SJCRH30 (cell line): Measurements from ENCODE around the gene ATP2C2. TPM values are rescaled to one million over a fixed set of nuclear protein-coding genes. Genes with fewer than 3 reads are reported as not detected.
A peak's percentile ranks its signal among the peaks of the same experiment; 100 is the strongest.

Experiments used
- DNase-seq, 2 experiments: peaks; one replicate each; pipeline ENCODE4 v3.0.0-alpha.2; 2015 to 2020
- H3K27ac ChIP-seq: fragments of 250-450 bp; sonication (Bioruptor Pico); 2 replicates; pipeline ENCODE4 v1.5.1; 2020; ENCODE audit warnings: mild to moderate bottlenecking, moderate library complexity
- H3K27me3 ChIP-seq: fragments of 250-450 bp; sonication (Bioruptor Pico); 2 replicates; pipeline ENCODE4 v1.5.1; 2020; ENCODE audit warnings: mild to moderate bottlenecking, moderate library complexity
- H3K36me3 ChIP-seq: fragments of 250-450 bp; sonication (Bioruptor Pico); 2 replicates; pipeline ENCODE4 v1.5.1; 2020; ENCODE audit warnings: mild to moderate bottlenecking, moderate library complexity
- H3K4me1 ChIP-seq: fragments of 250-450 bp; sonication (Bioruptor Pico); 2 replicates; pipeline ENCODE4 v1.5.1; 2020; ENCODE audit warnings: mild to moderate bottlenecking, moderate library complexity
- H3K4me3 ChIP-seq: fragments of 250-450 bp; sonication (Bioruptor Pico); 2 replicates; pipeline ENCODE4 v1.5.1; 2020; ENCODE audit warnings: mild to moderate bottlenecking, moderate library complexity
- H3K9me3 ChIP-seq: fragments of 250-450 bp; sonication (Bioruptor Pico); replicated peaks from 2 replicates; pipeline ENCODE4 v1.5.1; 2020; ENCODE audit warnings: mild to moderate bottlenecking, moderate library complexity
- total RNA-seq: library from RNA; depleted of rRNA; stranded (reverse); fragments of >200 nt; shearing (Covaris generic); gene quantifications from 2 replicates; pipeline ENCODE4 v1.2.3, GENCODE V29; 2014; rRNA removed

ATP2C2 gene
- total RNA-seq, 1 experiment from 2014 or later: 5.1 TPM

- DNase-seq: no peak
- Histone ChIP-seq H3K4me3 (no peak overlapping the region), H3K27me3 (no peaks in the 10 kb centered on the region), H3K27ac (no peak overlapping the region), H3K36me3 (no peaks in the 10 kb centered on the region), H3K9me3 (no peaks in the 10 kb centered on the region), H3K4me1 (peaks cover 4% of the 10 kb centered on the region; the same call in 1 of the 2 replicates)
Measured at GRCh38 chr16:84507011-84507982, 139.0 kb downstream of the ATP2C2 start.

DNA sequence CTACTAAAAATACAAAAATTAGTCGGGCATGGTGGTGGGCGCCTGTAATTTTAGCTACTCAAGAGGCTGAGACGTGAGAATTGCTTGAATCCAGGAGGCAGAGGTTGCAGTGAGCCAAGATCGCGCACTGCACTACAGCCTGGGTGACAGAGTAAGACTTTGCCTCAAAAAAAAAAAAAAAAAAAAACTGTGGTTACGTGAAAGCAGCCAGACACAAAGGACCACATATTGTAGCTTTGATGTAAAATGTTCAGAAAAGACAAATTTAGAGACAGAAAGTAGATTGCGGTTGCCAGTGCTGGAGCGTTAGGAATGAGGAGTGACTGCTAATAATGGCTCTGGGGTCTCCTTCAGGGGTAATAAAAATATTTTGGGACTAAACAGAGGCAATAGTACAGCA is 140.2 kb downstream of the ATP2C2 start:
- Histone ChIP-seq H3K36me3 (no peaks in the 10 kb centered on the region), H3K9me3 (no peaks in the 10 kb centered on the region), H3K27me3 (no peaks in the 10 kb centered on the region), H3K4me1 (peaks cover 6% of the 10 kb centered on the region; the same call in 1 of the 2 replicates), H3K4me3 (no peak overlapping the region), H3K27ac (no peak overlapping the region)
- no peak for DNase-seq

- Histone ChIP-seq H3K36me3 (no peaks in the 10 kb centered on the region), H3K4me3 (no peak overlapping the region), H3K4me1 (peaks cover 6% of the 10 kb centered on the region; the same call in 1 of the 2 replicates), H3K27me3 (no peaks in the 10 kb centered on the region), H3K27ac (no peak overlapping the region), H3K9me3 (no peaks in the 10 kb centered on the region)
- DNase-seq: no peak
Measured at GRCh38 chr16:84509032-84509950, 141.0 kb downstream of the ATP2C2 start.

GRCh38 chr16:84511180-84511800 is 143.0 kb downstream of the ATP2C2 start:
- H3K4me3 ChIP-seq: no peak overlapping the region
- H3K4me1 ChIP-seq: peaks cover 2% of the 10 kb centered on the region; the same call in 1 of the 2 replicates
- no peaks in the 10 kb centered on the region for H3K9me3 ChIP-seq
- DNase-seq: peak; percentile 34 to 78
- H3K27me3 ChIP-seq: no peaks in the 10 kb centered on the region
- H3K36me3 ChIP-seq: no peaks in the 10 kb centered on the region
- no peak overlapping the region for H3K27ac ChIP-seq

GRCh38 chr16:84511831-84512230 is 143.5 kb downstream of the ATP2C2 start:
- no peaks in the 10 kb centered on the region for H3K36me3 ChIP-seq
- H3K27ac ChIP-seq: no peak overlapping the region
- H3K27me3 ChIP-seq: no peaks in the 10 kb centered on the region
- no peak overlapping the region for H3K4me3 ChIP-seq
- no peak for DNase-seq
- no peaks in the 10 kb centered on the region for H3K9me3 ChIP-seq
- peaks cover 2% of the 10 kb centered on the region; the same call in 1 of the 2 replicates for H3K4me1 ChIP-seq

- Histone ChIP-seq H3K27me3 (no peaks in the 10 kb centered on the region), H3K27ac (no peak overlapping the region), H3K9me3 (no peaks in the 10 kb centered on the region), H3K4me3 (no peak overlapping the region), H3K4me1 (peaks cover 2% of the 10 kb centered on the region; the same call in 1 of the 2 replicates), H3K36me3 (no peaks in the 10 kb centered on the region)
- no peak for DNase-seq
Measured at GRCh38 chr16:84513123-84513522, 144.8 kb downstream of the ATP2C2 start.

GRCh38 chr16:84513666-84514065 is 145.3 kb downstream of the ATP2C2 start:
- Histone ChIP-seq H3K36me3 (no peaks in the 10 kb centered on the region), H3K4me1 (peaks cover 2% of the 10 kb centered on the region; the same call in 1 of the 2 replicates), H3K27ac (no peak overlapping the region), H3K9me3 (no peaks in the 10 kb centered on the region), H3K27me3 (no peaks in the 10 kb centered on the region), H3K4me3 (no peak overlapping the region)
- DNase-seq: no peak

Other genes with a start within 250 kb of the ATP2C2 start
- gene HSDL1, start 223.4 kb upstream of the ATP2C2 start, total RNA-seq: 22.1 and 22.5 TPM in 2 replicates
- 0.18 TPM in 1 of 2 replicates, not detected in the other for gene DNAAF1, start 223.2 kb upstream of the ATP2C2 start, total RNA-seq
- 13.8 and 17.1 TPM in 2 replicates for gene TAF1C, start 181.5 kb upstream of the ATP2C2 start, total RNA-seq
- gene ADAD2, start 177.4 kb upstream of the ATP2C2 start, total RNA-seq: 0.22 and 0.71 TPM in 2 replicates
- gene KCNG4, start 128.5 kb upstream of the ATP2C2 start, total RNA-seq: 2.1 and 2.4 TPM in 2 replicates
- 0.43 and 0.49 TPM in 2 replicates for gene WFDC1, start 73.7 kb upstream of the ATP2C2 start, total RNA-seq
- gene MEAK7, start 136.1 kb downstream of the ATP2C2 start, total RNA-seq: 4.8 and 5.1 TPM in 2 replicates
- 24.8 and 25.8 TPM in 2 replicates for gene COTL1, start 249.5 kb downstream of the ATP2C2 start, total RNA-seq